A549 (cell line): ENCODE results near the gene RNU1-3. TPM values are rescaled to one million over a fixed set of nuclear protein-coding genes. Genes with fewer than 3 reads are reported as not detected.
"Not testable (repeated sequence)": the region's sequence is repeated elsewhere in the genome, so short reads cannot be mapped to it uniquely, and the experiment has no call there.

Experiments used
- ATAC-seq, 2 experiments: fragments of 200-7000 bp in 1 of 2; fragments of >200 bp in 1 of 2; cut with Nextera tagmentation in 1 of 2; cut with Tn5 transposase in 1 of 2; 3 replicates each; pipeline versions ENCODE4 v1.8.0 to v1.9.1; 2018 to 2020; ENCODE audit warnings: mild to moderate bottlenecking in 1 of 2, moderate library complexity in 1 of 2
- CTCF ChIA-PET: fragments of 300-600 bp; sonication (Branson Sonifier 250); formaldehyde crosslinking; extraction: SDS; loops from one replicate; lab custom pipeline; 2021; ENCODE audit warnings: antibody characterized with exemption, inconsistent platforms; lab: Yijun Ruan, JAX
- POLR2A ChIA-PET: fragments of 350-600 bp; formaldehyde crosslinking; extraction: SDS; loops from one replicate; lab custom pipeline; 2021; ENCODE audit warnings: antibody characterized with exemption, inconsistent platforms; lab: Yijun Ruan, JAX
- DNase-seq, 2 experiments: peaks; one replicate each; pipeline versions ENCODE4 v3.0.0 to v3.0.0-alpha.2; 2011 to 2016; ENCODE audit warnings: low read depth in 1 of 2, low spot score in 1 of 2
- FAIRE-seq: peaks from 2 replicates; lab custom pipeline; 2011; peaks lifted over from hg19 to GRCh38; lab: Jason Lieb, UNC
- H3K27ac ChIP-seq, 2 experiments: fragments of >200 bp; sonication (Bioruptor Twin); formaldehyde crosslinking; 3 replicates each; pipeline ENCODE4 v1.5.1; 2016 to 2017
- H3K4me1 ChIP-seq: fragments of >200 bp; sonication (Bioruptor Twin); formaldehyde crosslinking; 3 replicates; pipeline ENCODE4 v1.6.1; 2016
- H3K4me2 ChIP-seq: fragments of >200 bp; sonication (Bioruptor Twin); formaldehyde crosslinking; 3 replicates; pipeline ENCODE4 v1.6.1; 2016
- H3K4me3 ChIP-seq: fragments of >200 bp; sonication (Bioruptor Twin); formaldehyde crosslinking; 3 replicates; pipeline ENCODE4 v1.5.1; 2016
- H3K9me3 ChIP-seq: fragments of >200 bp; sonication (Bioruptor Twin); formaldehyde crosslinking; 3 replicates; pipeline ENCODE4 v1.6.1; 2016
- CBX8 ChIP-seq: fragments of 200-600 bp; sonication (generic); IDR thresholded peaks from 2 replicates; pipeline ENCODE4 v1.6.1; 2016
- FOSL2 ChIP-seq, 2 experiments: fragments of 450-650 bp in 1 of 2; fragments of >200 bp in 1 of 2; sonication (Bioruptor Twin) in 1 of 2; formaldehyde crosslinking; IDR thresholded peaks; 2 replicates each; pipeline versions ENCODE4 v1.5.0 to v1.6.1; 2016 to 2020; ENCODE audit warnings: mild to moderate bottlenecking in 1 of 2, moderate library complexity in 1 of 2
- FOXS1 ChIP-seq: fragments of 250-450 bp; sonication (Bioruptor Pico); IDR thresholded peaks from 2 replicates; pipeline ENCODE4 v1.5.0; 2020; ENCODE audit warnings: mild to moderate bottlenecking, moderate library complexity
- HDAC2 ChIP-seq: fragments of 200-600 bp; sonication (generic); IDR thresholded peaks from 2 replicates; pipeline ENCODE4 v1.6.1; 2016
- JUN ChIP-seq, 2 experiments: fragments of >200 bp; sonication (Bioruptor Twin); formaldehyde crosslinking; IDR thresholded peaks; 2 replicates in 1 of 2; 3 replicates in 1 of 2; pipeline ENCODE4 v1.6.1; 2016 to 2017
- KDM1A ChIP-seq: fragments of 200-600 bp; sonication (generic); IDR thresholded peaks from 2 replicates; pipeline ENCODE4 v1.6.1; 2016; ENCODE audit warnings: low read depth, mild to moderate bottlenecking
- KDM5A ChIP-seq: fragments of 200-600 bp; sonication (generic); IDR thresholded peaks from 2 replicates; pipeline ENCODE4 v1.6.1; 2016; ENCODE audit warnings: antibody characterized with exemption, mild to moderate bottlenecking
- POLR2A ChIP-seq: IDR thresholded peaks from 2 replicates; pipeline ENCODE4 v1.6.1; 2012; ENCODE audit warnings: mild to moderate bottlenecking, low read length
- RARB ChIP-seq: fragments of 250-450 bp; sonication (Bioruptor Pico); IDR thresholded peaks from 2 replicates; pipeline ENCODE4 v1.8.0; 2021; ENCODE audit warnings: mild to moderate bottlenecking, moderate library complexity
- RCOR1 ChIP-seq: fragments of 150-350 bp; IDR thresholded peaks from 2 replicates; pipeline ENCODE4 v1.6.1; 2014; ENCODE audit warnings: antibody characterized with exemption, low read length, low read depth
- RFX5 ChIP-seq: fragments of 450-650 bp; IDR thresholded peaks from 2 replicates; pipeline ENCODE4 v1.7.1; 2014; ENCODE audit warnings: antibody characterized with exemption, mild to moderate bottlenecking, moderate library complexity
- SMC3 ChIP-seq: fragments of >200 bp; sonication (Bioruptor Twin); formaldehyde crosslinking; IDR thresholded peaks from 3 replicates; pipeline ENCODE4 v1.6.1; 2018; ENCODE audit warnings: inconsistent platforms
- TFCP2L1 ChIP-seq: fragments of 250-450 bp; sonication (Bioruptor Pico); IDR thresholded peaks from 2 replicates; pipeline ENCODE4 v1.5.0; 2021; ENCODE audit warnings: mild to moderate bottlenecking
- TP53 ChIP-seq: fragments of 250-450 bp; sonication (Bioruptor Pico); IDR thresholded peaks from 2 replicates; pipeline ENCODE4 v1.5.0; 2021; ENCODE audit warnings: mild to moderate bottlenecking, moderate library complexity
- ZNF302 ChIP-seq: fragments of 250-450 bp; sonication (Bioruptor Pico); IDR thresholded peaks from 2 replicates; pipeline ENCODE4 v1.9.0; 2021; ENCODE audit warnings: inconsistent platforms, mild to moderate bottlenecking, moderate library complexity
- WGBS: methylation state at CpG from one replicate; pipeline ENCODE4 v1.1.6; 2017; ENCODE audit errors: missing lambda C conversion rate; 5-methylcytosine and 5-hydroxymethylcytosine counted together
- polyA plus RNA-seq, 4 experiments: library from polyadenylated mRNA; depleted of rRNA in 3 of 4; stranded (reverse); fragments of >200 nt; fragmentation: RNase III in 1 of 4; extraction: RNeasy Plus Mini Kit Qiagen cat#74134 plus additional on column Dnase treatment in 1 of 4; gene quantifications; 2 replicates in 3 of 4; 3 replicates in 1 of 4; pipeline ENCODE4 v1.2.3, GENCODE V29; 2011 to 2017
- TF ChIP-seq, protein P1 (sequence below): IDR thresholded peaks from 2 replicates; pipeline ENCODE4 v1.6.1; 2012; ENCODE audit warnings: low read depth, borderline replicate concordance
- TF ChIP-seq, protein P2 (sequence below): fragments of 150-350 bp; IDR thresholded peaks from 2 replicates; pipeline ENCODE4 v1.6.1; 2014; ENCODE audit warnings: low read depth, mild to moderate bottlenecking, low read length
- TF ChIP-seq, protein P3 (sequence below): fragments of 250-450 bp; sonication (Bioruptor Pico); IDR thresholded peaks from 2 replicates; pipeline ENCODE4 v1.5.0; 2020; ENCODE audit warnings: low read depth, mild to moderate bottlenecking, moderate library complexity

RNU1-3 gene
- polyA plus RNA-seq, 2 of the 4 experiments (the other 2 are of a cell fraction), result 6.6 to 56.2 TPM

- not testable (repeated sequence) for DNase-seq, H3K9me3 ChIP-seq, H3K4me2 ChIP-seq, H3K27ac ChIP-seq, FAIRE-seq, H3K4me3 ChIP-seq
- ATAC-seq, result 0 out of 6 replicates have a peak, but pooled peaks of 1 of the 2 experiments have one; percentile 1
- ChIA-PET CTCF (interaction anchor here (0.8 to 7.3 kb wide), 13 partner anchors 9 to 330 kb away, joined by 3 to 98 read pairs (median 5); partner anchors contain the start of gene NBPF1), POLR2A (interaction anchor here (1.0 kb wide), 1 partner anchor 108 kb away, joined by 3 read pairs; no protein-coding TSS in a partner anchor)
- peak; percentile 69; the same call in 1 of the 2 replicates for TF ChIP-seq KDM1A
- peak; percentile 9; the same call in 1 of the 2 replicates for TF ChIP-seq POLR2A
- 0 out of 2 replicates have a peak, but pooled peaks have one; percentile 20 for TF ChIP-seq RCOR1
- 0 out of 2 replicates have a peak, but pooled peaks have one; percentile 65 for TF ChIP-seq HDAC2
- H3K4me1 ChIP-seq, result peaks cover 10% of the 10 kb centered on the region
- WGBS, result 86% methylated on average over 9 of the region's 9 CpGs
Observed at GRCh38 chr1:16621681-16622315, 45.0 kb downstream of the RNU1-3 start.

DNA sequence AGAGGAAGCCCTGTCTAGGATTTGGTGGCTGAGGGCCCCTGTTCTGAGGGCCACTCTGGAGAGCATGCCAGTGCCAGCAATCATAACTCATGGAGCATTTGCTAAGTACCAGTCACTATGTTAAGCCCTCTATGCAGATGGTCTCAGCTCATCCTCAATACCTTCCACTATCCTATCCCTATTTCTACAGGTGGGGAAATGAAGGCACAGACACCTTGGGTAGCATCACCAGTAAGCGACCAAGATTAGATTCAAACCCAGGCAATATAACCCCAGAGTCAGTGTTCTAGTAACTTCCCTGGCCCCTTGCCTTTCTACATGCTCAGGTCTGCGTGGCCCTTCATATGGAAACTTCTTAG, 45.5 kb downstream of the RNU1-3 start:
- peaks cover 10% of the 10 kb centered on the region for H3K4me1 ChIP-seq
- H3K4me2 ChIP-seq, result no peak overlapping the region
- no peak for FAIRE-seq
- ATAC-seq, result no peak
- DNase-seq, result no peak
- H3K27ac ChIP-seq, result peak overlapping the region in 1 of 2 experiments; percentile 73; a peak in 2 of 6 replicates
- 86% methylated on average over 2 of the region's 2 CpGs for WGBS
- POLR2A ChIA-PET, result interaction anchor here (0.6 to 1.0 kb wide), 6 partner anchors 23 to 330 kb away, joined by 3 to 7 read pairs (median 4); no protein-coding TSS in a partner anchor
- no peak overlapping the region for H3K4me3 ChIP-seq
- CTCF ChIA-PET, result interaction anchor here (0.8 to 7.3 kb wide), 21 partner anchors 9 to 425 kb away, joined by 3 to 98 read pairs (median 5); partner anchors contain the start of gene NBPF1
- H3K9me3 ChIP-seq, result no peaks in the 10 kb centered on the region
- no peak for TF ChIP-seq FOSL2 (IDR thresholded peaks at IDR 0.05)
- TF ChIP-seq FOSL2 (CRISPR knock-in tag; IDR thresholded peaks at IDR 0.05), result no peak
- no peak for TF ChIP-seq RFX5
- TF ChIP-seq ZNF302 (CRISPR knock-in tag), result no peak
- TF ChIP-seq, protein P1, sequence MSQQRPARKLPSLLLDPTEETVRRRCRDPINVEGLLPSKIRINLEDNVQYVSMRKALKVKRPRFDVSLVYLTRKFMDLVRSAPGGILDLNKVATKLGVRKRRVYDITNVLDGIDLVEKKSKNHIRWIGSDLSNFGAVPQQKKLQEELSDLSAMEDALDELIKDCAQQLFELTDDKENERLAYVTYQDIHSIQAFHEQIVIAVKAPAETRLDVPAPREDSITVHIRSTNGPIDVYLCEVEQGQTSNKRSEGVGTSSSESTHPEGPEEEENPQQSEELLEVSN, result no peak
- TF ChIP-seq TFCP2L1 (CRISPR knock-in tag), result no peak
- no peak for TF ChIP-seq SMC3
- no peak for TF ChIP-seq TP53 (CRISPR knock-in tag)
- TF ChIP-seq FOXS1 (CRISPR knock-in tag), result no peak

DNA sequence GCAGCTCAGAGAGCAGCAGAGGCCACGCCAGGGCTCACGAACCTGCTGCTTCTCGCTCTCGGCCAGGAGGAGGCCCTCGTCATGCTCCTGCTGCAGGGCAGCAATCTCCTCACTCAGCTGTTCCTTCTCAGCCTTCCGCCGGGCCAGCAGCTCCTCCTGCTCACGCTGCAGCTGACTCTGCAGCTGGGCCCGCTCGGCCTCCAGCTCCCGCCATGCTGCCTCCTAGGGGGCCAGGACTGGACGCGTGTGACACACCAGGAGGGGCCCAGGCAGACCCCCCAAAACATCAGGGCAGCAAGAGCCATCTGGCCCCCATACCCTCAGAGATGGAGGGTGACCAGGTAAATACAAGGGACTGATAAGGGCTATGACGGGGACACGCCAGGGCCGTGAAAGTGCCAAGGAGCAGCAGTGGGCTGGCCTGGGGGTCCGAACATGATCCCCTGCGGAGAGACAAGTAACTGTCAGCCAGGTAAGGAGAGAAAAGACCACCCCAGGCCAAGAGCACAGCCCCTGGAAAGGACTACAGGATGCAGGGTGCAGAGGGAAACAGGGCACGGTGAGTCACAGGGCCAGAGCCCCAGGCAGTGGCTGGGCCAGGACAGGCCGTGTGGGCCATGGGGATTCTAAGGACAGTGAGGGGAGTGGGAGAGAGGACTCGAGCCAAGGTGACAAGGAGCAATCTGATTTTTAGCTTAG, 46.8 kb downstream of the RNU1-3 start:
- WGBS, result 92% methylated on average over 21 of the region's 21 CpGs
- POLR2A ChIA-PET, DNase-seq, FAIRE-seq, H3K9me3 ChIP-seq, H3K4me2 ChIP-seq, H3K4me3 ChIP-seq: not testable (repeated sequence)
- ATAC-seq, result peak in 1 of 2 experiments; percentile 3; a peak in 1 of 6 replicates
- CTCF ChIA-PET, result interaction anchor here (1.2 to 4.8 kb wide), 5 partner anchors 14 to 426 kb away, joined by 4 to 39 read pairs (median 6); no protein-coding TSS in a partner anchor
- peak overlapping the region in 1 of 2 experiments; percentile 73; a peak in 3 of 6 replicates for H3K27ac ChIP-seq
- peaks cover 10% of the 10 kb centered on the region for H3K4me1 ChIP-seq

- TF ChIP-seq JUN (IDR thresholded peaks at IDR 0.05), result no peak
- no peak for TF ChIP-seq RARB (CRISPR knock-in tag)
- TF ChIP-seq, protein P2, sequence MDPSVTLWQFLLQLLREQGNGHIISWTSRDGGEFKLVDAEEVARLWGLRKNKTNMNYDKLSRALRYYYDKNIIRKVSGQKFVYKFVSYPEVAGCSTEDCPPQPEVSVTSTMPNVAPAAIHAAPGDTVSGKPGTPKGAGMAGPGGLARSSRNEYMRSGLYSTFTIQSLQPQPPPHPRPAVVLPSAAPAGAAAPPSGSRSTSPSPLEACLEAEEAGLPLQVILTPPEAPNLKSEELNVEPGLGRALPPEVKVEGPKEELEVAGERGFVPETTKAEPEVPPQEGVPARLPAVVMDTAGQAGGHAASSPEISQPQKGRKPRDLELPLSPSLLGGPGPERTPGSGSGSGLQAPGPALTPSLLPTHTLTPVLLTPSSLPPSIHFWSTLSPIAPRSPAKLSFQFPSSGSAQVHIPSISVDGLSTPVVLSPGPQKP, result no peak
- no peak for TF ChIP-seq CBX8
- TF ChIP-seq TFCP2L1 (CRISPR knock-in tag), result no peak
- TF ChIP-seq KDM5A, result no peak
- TF ChIP-seq, protein P3, sequence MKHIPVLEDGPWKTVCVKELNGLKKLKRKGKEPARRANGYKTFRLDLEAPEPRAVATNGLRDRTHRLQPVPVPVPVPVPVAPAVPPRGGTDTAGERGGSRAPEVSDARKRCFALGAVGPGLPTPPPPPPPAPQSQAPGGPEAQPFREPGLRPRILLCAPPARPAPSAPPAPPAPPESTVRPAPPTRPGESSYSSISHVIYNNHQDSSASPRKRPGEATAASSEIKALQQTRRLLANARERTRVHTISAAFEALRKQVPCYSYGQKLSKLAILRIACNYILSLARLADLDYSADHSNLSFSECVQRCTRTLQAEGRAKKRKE, result no peak
- ATAC-seq (no peak), DNase-seq (no peak), FAIRE-seq (no peak)
- ChIA-PET CTCF (interaction anchor here (1.0 to 1.5 kb wide), 4 partner anchors 9 to 333 kb away, joined by 3 to 7 read pairs (median 5); no protein-coding TSS in a partner anchor), POLR2A (interaction anchor here (1.0 kb wide), 1 partner anchor 333 kb away, joined by 3 read pairs; no protein-coding TSS in a partner anchor)
- Histone ChIP-seq H3K4me2 (no peak overlapping the region), H3K27ac (no peak overlapping the region), H3K4me1 (peaks cover 14% of the 10 kb centered on the region), H3K9me3 (no peaks in the 10 kb centered on the region), H3K4me3 (no peak overlapping the region)
- WGBS, result 86% methylated on average over 15 of the region's 15 CpGs
Observed at GRCh38 chr1:16618719-16619118, 48.0 kb downstream of the RNU1-3 start.
